Measurements from ENCODE around the gene PKHD1.
"Not testable (repeated sequence)": the region's sequence is repeated elsewhere in the genome, so short reads cannot be mapped to it uniquely, and the experiment has no call there.

The PKHD1 gene

DNA sequence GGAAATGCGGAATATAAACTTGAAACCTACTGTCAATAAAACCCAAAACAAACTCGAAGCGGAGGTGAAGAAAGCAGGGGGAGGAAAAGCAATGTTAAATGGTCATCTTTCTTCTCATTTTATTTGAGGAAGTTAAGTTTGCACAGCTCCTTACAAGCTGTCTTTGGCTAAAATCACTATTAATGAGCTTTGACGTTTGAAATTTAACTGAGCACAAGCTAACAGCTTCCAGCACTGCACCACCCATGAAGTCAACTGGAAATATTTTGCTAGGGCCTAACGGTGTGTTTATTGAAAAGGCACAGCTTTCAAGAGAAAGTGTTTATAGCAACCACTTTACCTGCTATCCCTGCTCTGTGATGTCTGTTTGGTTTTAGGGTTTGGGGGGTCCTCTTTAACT lies 103.8 kb downstream of the PKHD1 start:
- DNase-seq = no peak

DNA sequence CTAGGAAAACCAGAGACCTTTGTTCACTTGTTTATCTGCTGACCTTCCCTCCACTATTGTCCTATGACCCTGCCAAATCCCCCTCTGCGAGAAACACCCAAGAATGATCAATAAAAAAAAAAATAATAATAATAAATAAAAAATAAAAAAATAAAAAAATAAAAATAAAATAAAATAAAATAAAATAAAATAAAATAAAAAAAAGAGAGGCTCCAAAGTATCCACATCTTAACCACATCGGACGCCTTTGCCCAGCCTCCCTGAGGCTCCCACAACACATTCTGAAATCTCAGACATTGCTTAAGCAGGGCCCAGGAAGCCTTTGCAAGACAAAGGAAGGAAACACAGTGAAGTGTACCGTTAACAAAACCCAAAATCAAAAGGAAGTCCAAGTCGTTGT lies 104.7 kb downstream of the PKHD1 start:
- DNase-seq = not testable (repeated sequence)

DNA sequence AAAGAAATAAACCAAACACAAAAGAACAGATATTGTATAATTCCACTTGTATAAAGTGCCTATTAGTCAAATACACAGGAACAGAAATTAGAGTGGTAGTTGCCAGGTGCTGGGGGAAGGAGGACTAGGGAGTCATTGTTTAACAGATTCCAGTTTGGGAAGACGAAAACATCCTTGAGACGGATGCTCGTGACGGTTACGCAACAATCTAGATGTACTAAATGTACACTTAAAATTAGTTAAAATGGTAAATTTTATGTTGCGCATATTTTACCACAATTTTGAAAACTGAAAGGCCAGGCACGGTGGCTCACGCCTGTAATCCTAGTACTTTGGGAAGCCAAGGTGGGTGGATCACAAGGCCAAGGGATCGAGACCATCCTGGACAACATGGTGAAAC lies 111.0 kb downstream of the PKHD1 start:
- DNase-seq = no peak

DNA sequence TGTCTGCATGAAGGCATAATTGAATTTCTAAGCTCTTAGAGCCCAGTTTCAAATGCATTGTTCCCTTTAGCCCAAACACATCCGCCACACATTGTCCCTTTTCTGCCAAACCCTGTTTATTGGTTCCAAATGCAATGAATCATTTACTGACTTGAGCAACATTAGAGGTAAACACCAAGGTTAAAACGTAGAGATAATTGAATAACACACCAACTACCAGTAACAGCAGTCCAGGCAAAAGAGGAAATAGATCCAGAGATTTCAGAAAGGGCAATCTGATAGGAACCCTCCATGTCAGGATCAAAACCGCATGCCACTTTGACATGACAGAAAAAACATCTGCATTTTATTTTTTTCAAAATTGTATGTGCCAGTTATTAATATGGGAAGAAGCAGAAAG lies 114.8 kb downstream of the PKHD1 start:
- DNase-seq = no peak

DNA sequence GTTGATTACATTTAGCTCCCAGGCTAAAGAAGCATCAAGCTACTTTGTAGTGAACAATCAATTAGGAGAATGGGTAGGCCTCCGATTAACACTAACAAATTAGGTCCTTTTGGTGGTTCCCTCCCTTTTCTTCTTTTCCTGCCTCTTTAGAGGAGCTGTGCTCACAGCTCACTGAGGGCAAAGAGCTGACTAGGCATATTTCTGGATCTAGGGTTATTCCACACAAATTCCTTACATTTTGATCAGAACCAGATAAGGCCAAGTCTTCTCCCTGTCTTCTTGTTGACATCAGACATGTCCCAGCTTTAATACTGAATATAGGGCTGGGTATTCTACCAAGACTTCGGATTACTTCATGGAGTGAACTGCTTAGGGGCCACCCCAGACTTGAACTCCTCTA lies 119.1 kb downstream of the PKHD1 start:
- no peak for DNase-seq

DNA sequence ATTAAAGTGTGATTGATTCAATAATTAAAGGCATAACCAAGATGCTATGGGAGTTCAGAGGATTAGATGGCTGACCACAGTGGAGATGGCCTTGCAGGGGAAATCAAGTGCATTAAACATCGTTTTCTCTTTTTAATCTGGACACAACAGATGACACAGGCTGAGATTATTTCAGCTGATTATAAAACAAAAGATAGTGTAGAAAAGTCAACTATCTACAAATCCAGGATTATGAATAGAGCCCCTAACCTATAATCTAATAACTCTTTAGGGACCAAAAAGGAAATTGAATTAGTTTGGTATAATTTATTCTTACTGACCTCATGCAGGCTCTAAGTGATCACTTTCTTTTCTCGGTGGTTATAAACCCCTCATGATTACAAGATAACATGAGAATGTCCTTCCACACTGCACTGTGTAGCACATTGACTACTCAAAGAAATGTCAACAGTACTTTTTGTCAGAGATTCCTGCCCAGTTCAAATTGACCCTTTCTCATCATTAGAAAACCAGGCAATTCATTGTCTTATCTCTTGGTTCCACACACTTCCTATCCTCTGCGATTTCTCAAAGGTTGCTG lies 122.1 kb downstream of the PKHD1 start:
- no peak for DNase-seq

DNA sequence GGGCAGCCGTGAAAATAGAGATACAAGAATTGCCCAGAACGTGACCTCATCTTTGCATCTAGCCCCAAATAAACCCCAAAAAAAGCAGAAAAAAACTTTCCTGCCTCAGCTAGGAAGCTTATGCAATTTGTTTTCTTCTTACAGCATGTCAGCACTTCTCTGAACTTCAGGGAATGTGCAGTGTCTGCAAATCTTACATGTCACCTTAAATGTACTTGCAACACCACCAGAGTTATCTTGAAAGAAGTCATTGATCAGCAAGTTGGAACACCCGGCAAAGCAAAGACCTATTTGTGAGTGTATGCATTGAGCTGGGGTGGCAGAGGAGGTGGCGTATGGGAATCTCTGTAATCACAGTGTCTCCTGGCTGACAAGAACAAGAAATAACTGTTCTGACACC lies 123.4 kb downstream of the PKHD1 start:
- DNase-seq = no peak

DNA sequence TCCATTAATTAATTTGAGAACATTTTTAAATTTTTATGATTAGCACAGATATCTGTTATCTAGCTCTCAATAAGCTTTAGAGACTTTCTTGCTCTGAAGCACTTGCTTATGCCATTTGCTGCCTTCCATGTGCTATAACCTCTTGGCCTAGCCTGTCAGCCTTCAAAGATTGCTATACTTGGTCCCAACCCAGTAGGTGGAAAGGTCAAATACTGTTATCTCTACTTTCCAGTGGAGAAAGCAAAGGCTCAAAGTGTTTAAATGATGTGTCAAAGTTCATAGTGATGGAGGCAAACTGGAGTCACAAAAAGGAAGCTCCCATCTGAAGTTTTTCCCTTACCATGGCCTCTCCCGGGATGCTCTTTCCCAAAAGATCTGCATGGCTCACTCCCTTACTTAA lies 125.1 kb downstream of the PKHD1 start:
- DNase-seq = no peak

DNA sequence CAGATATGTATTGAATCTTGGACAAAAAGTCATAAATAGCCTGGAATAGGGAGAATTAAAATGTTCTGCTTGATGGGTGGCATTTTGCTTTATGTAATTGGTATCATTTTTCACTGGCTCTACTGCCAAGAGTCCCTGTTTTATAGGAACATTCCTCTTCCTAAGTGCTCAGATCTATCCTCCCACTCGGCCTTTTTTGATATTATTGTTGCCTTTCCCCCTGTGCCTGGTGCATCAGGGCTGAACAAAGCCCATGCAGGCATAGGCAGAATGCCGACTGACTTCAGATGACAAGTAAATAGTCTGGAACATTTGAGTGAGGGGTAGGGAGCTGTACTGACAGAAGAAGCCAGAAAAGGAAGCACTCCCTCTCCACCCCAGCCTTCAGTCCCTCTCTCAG lies 127.0 kb downstream of the PKHD1 start:
- DNase-seq = no peak

DNA sequence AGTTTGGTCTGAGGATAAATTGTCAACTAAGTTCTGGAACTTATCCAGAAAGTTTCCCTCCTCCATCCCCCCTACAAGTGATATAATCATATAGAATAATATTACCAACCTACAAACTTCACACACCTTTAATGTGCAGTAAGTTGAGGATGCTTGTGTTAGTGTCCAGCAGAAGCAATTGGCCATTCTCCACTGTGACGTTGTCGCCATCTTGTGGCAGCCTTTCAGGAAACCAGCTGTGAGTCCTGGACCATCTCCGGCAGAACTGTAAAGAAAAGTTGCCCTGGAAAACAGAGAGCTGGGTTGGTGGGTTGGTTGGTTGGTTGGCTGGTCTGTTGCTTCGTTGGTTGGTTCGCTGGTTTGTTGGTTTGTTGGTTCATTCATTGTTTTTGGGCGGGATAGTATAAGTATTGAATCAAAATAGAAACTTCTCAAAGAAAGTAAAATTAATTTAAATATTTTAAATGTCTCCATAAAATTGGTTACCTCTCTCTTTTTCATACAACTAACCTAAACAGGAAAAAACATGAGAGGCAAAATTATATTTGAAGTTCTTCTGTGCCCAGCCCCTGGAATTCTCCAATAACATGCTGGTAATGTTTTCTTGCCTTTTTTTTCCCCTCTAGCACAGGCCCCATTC lies 127.5 kb downstream of the PKHD1 start:
- peak; percentile 88 for DNase-seq

DNA sequence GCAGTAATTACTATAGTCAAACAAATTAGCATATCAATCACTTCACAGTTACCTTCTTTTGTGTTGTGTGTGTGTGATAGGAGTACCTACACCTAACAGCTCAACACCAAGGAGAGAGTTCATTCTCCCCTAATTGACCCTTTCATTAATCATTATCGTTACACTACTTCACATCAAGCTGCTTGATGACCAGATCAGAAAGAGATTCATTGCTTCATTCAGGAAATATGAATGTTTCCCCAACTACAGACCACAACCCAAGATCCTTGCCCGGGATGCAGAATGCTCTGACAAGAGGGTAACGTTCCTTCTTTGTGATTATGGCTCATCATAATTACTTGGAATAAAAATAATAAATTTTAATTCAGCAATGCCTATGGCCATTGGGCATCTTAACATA lies 132.7 kb downstream of the PKHD1 start:
- DNase-seq = no peak

DNA sequence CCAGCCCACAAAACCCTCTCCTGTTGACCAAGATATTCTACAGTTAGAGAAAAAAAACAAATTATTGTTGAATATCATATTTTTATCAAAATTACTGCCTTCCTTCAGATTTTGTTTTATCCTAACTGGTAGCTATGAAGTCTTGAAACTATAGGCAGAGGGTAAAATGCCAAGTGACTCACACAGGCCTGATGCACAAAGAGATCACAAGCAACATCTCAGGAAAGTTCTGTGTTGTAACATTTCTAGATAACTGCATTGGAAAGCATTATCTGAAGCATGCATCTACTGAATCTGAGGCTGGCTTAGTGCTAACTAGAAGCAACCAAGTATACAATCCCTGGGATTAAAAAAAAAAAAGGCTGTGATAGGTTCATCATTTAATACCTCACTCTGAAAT lies 134.2 kb downstream of the PKHD1 start:
- peak; percentile 5 for DNase-seq

DNA sequence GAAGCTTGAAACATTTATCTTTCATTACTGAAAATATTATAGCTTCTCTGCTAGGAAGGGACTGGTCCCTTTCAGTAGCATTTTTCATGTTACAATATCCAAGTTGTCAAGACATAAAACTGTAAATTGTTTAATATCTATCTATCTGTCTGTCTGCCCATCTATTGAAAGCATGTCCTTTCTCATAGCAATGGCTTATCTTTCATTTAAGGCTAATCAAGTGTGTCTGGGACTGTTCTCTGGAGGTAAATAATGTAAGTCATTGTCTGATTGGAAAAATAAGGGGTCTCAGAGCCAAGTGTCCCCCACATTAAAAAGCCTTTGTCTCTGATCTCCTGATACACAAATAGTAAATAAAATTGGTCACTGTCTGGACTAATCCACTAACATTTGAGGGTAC lies 135.5 kb downstream of the PKHD1 start:
- DNase-seq = no peak

DNA sequence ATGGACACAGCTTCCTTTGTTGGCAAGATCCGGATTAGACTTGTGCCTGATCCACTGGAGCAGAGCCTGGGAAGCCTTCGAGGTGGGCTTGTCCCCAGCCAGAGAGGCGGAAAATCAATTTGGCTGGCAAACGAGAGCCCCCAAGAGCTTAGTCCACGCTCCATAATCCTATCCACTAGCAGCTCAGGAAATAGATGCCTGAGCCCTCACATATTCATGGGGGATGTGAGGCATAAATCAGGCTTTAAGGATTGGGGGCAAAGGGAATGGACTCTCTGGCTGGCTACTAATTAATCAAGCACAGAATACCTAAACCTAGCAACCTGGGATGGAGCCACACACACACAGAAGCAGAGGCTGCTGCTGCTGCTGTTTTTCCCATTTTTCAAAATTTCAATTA lies 137.9 kb downstream of the PKHD1 start:
- peak; percentile 96 for DNase-seq

DNA sequence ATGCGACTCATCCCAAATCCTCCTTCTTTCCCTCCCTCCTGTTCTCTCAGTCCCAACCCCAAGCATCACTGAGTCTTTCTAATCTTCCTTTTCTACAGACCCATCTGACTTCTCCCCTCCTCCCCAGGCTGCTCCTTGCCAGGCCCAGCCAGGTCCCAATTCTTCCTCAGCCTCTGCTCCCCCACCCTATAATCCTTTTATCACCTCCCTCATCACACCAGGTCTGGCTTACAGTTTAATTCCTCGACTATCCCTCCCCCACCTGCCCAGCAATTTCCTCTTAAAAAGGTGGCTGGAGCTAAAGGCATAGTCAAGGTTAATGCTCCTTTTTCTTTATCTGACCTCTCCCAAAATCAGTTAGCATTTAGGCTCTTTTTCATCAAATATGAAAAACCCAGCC lies 147.7 kb downstream of the PKHD1 start:
- DNase-seq = peak; percentile 89

DNA sequence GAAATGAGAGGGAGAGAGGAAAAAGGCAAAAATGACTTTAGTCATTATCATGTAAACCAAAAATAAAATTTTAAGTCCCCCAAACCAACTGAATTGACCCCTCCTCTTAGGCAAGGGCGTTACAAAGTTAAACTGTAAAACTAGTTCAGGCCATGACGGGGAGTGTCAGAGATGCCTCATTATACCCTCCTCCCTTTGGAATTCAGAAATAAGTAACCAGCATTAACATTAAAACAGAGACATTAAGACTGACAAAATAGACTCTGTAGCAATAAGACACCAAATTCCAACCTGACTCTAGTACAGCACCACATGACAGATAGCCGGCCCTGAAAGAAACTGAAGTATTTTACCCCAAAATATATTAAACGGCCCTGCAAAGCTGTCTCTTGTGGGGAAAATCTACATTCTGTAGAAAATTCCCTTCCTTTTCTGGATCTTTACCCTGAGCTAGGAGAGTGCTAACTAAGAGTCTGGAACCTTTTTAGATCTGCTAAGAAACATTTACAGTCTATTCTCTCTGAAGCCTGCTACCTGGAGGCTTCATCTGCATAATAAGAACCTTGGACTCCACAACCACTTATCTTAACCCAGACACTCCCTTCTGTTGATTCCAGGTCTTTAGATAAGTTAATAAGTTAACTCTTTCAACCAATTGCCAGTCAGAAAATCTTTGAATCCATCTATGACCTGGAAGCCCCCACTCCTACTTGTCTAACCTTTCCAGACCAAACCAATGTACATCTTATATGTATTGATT lies 150.7 kb downstream of the PKHD1 start:
- no peak for DNase-seq

DNA sequence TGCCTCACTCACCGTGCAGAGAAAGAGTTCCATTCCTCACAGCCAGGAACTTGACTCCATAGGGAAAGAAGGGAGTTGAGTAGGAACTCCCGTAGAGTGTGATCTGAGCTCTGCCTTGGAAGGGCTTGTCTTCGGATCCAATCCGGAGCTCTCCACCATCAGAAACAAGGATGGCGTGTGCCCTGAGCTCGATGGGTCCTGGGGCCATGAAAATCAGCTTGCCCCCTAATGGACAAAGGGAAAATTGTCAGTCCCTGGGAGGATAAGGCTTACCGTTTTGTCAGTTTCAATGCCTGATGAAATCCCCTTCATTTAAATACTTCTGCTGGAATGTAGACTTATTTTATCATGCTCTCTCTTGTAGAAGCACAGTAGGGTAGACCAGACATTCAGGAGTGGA lies 153.3 kb downstream of the PKHD1 start:
- DNase-seq = peak; percentile 68

DNA sequence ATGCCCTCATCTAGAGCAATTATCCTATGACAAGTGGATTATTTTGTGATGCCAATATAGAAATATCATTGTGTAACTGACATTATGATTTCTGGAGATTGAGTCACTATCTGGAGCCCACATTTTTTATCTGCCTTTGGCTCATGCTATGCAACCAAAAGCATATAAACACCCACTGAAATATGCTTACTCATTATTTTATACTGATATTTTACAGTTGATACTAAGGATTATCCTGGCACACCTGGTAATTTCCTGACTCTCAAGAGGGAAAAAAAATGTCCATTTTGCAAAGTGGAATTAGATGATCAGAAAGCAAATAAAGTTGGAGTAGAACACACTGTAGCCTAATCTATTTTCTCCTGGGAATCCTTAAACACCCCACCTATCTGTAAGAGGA lies 154.5 kb downstream of the PKHD1 start:
- no peak for DNase-seq

DNA sequence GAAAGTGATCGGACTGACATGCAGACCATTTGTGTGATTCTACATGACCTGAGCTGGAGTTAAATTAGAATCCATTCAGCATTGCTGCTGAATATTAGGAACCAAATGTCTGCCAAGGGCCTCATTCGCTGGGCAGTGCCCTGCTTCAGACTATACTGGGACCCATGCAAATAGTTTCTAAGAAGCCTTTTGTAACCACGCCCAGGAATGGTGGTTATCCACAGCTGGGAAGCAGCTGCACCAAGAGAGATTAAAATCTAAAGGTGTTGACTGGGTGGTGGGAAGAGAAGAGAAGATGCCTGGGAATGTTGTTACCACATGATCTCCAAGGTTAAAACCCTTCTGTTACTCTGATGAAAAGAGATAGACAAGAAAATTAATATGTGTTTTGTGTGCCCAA lies 156.8 kb downstream of the PKHD1 start:
- peak; percentile 14 for DNase-seq

DNA sequence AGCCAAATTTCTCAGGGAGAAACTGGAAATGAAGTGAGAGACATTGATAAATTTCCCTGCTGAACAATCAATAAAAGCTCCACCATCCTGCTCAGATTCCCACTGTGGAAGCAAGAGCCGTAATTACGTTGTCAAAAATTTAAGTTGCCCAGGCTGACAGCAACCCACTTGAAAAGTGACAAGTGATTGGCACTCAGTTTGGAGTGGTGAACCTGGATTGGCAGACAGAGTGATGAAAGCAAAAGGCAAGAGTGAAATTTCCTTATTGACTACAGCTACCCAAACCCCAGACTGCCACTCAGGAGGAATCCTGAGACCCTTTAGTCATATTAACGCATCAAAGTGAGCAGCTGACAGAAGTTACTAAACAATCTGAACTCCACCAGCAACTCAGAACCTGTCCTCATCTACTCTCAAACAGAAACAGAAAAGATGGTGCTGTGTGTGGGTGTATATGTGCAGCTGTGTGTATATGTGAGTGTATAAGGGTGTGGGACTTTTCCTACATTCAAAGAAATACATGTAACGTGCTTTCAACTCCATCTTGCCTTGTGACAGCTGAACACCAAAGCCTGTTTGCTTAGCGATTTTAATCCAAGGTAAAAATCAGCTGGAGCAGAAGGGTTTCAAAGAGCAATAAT lies 157.4 kb downstream of the PKHD1 start:
- DNase-seq = no peak

DNA sequence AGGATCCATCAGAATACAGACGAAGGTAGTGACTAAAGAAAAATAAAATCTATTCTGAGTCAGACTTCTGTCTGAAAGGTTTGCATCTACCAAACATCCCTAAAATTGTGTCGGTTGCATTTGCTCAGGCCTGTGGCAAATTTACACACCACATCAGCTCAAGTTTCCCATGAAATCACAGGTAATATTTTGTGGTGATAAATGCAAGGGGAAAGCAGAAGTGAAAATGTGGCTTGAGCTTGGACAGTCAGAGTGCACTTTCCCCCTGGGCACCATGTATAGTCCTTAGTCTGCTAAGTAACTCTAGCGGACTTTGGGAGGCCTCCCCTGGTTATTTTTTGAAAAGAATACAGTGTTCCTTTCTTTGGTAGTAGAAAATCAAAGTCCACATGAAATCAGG lies 159.1 kb downstream of the PKHD1 start:
- DNase-seq = no peak

DNA sequence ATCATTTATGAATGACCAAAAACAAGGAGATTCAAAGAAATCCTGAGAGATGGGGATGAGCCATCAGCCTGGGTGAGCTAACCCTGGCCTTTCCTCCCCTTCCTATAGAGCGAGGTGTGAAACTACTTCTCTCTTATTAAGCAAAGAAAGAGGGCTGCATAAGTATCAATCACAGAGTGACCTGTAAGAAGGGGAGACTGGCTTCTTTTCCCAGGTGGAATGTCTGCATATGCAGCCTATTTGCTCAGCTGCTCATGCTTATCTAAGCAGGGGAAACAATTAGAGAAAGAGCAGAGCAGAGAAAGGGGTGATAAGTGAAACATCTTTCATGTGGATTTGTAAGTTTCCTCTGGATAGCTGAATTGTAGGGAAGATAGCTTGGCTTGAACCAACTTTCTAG lies 160.0 kb downstream of the PKHD1 start:
- DNase-seq = no peak

DNA sequence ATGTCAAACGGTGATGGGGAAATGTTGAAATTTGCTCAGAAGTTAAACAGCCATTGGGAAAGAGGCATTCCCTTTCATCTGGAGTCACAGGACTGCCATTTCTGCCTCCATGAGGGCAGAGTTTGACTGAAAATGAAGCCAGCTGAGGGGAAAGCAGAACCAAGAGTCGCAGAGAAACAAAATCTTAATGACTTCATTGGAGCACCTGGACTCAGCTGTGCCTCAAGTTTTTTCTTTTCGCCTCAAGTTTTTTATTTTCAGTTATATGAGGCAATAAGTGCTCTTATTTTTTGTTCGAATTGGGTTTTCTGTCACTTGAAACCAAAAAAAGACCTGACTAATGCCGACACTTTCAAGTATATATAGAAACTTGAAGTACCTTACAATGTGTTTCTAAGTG lies 161.3 kb downstream of the PKHD1 start:
- DNase-seq = no peak

DNA sequence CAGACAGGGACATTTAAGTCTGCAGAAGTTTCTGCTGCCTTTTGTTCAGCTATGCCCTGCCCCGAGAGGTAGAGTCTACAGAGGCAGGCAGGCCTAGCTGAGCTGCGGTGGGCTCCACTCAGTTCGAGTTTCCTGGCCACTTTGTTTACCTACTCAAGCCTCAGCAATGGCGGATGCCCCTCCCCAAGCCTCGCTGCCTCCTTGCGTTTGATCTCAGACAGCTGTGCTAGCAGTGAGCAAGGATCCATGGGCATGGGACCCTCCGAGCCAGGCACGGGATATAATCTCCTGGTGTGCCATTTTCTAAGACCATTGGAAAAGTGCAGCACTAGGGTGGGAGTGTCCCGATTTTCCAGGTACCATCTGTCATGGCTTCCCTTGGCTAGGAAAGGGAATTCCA lies 164.9 kb downstream of the PKHD1 start:
- DNase-seq = not testable (repeated sequence)

Measured in NCI-H82 (cell line).